H1 (cell line): ENCODE measurements around the gene SLC23A2. TPM values are rescaled to one million over a fixed set of nuclear protein-coding genes. Genes with fewer than 3 reads are reported as not detected.

Experiments
- SP1 ChIP-seq: IDR thresholded peaks from 2 replicates; pipeline ENCODE4 v1.6.1; 2011; ENCODE audit warnings: low read depth, low read length
- TAF7 ChIP-seq: optimal IDR thresholded peaks from 2 replicates; pipeline ENCODE3; 2011; ENCODE audit warnings: low read depth, mild to moderate bottlenecking, inconsistent platforms, low read length, moderate library complexity, borderline replicate concordance
- TEAD4 ChIP-seq: IDR thresholded peaks from 2 replicates; pipeline ENCODE4 v1.6.1; 2012; ENCODE audit warnings: low read depth, low read length, inconsistent platforms, mixed read lengths
- polyA plus RNA-seq, 7 experiments: library from polyadenylated mRNA; depleted of rRNA in 3 of 7; stranded (reverse) in 5 of 7; unstranded in 2 of 7; fragments of >200 nt in 5 of 7; fragments of 200-250 nt in 2 of 7; gene quantifications; 1 replicate in 5 of 7; 2 replicates in 1 of 7; 4 replicates in 1 of 7; pipeline versions ENCODE4 v1.2.1 to v1.2.3, GENCODE V29; 2011 to 2013; ENCODE audit warnings: missing spikeins in 2 of 7, mixed read lengths in 2 of 7
- total RNA-seq: library from RNA; stranded (reverse); fragmentation: NEBNext Ultra II Directional; extraction: Animal tissue kit (Norgen Biotek cat#: 25700); gene quantifications from 2 replicates; pipeline ENCODE4 v1.2.1, GENCODE V29; 2021
- TF ChIP-seq, protein P1 (sequence below): IDR thresholded peaks from 2 replicates; pipeline ENCODE4 v1.6.1; 2012; ENCODE audit warnings: low read length, inconsistent platforms

Gene SLC23A2
- total and polyA plus RNA-seq, 2 of the 8 experiments (the other 6 are each of a cell fraction or from before 2014, with no cell fraction given), result 17.0 to 18.6 TPM

DNA sequence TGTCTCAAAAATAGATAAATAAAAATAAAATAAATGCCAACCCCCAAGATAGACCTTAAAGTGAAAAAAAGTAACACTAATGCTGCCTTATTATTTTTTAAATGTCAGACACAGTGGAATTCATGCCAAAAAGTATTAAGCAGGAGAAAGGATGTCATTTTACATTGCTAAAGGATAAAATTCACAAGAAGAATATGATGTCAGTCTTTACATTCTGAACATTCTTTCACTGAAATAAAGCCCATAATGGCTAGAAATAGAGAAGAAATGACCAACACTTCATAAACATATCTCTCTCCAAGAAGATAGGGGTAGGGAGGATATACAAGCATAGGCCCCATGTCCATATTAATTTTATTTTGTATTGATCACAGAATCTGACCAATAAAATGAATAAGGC lies 47.4 kb downstream of the SLC23A2 start (continued):
- TF ChIP-seq, protein P1, sequence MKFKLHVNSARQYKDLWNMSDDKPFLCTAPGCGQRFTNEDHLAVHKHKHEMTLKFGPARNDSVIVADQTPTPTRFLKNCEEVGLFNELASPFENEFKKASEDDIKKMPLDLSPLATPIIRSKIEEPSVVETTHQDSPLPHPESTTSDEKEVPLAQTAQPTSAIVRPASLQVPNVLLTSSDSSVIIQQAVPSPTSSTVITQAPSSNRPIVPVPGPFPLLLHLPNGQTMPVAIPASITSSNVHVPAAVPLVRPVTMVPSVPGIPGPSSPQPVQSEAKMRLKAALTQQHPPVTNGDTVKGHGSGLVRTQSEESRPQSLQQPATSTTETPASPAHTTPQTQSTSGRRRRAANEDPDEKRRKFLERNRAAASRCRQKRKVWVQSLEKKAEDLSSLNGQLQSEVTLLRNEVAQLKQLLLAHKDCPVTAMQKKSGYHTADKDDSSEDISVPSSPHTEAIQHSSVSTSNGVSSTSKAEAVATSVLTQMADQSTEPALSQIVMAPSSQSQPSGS, result no peak
- no peak for TF ChIP-seq SP1
- TF ChIP-seq TEAD4, result no peak
- no peak for TF ChIP-seq TAF7
